K562 (cell line): ENCODE data around the gene GRK3. TPM values are rescaled to one million over a fixed set of nuclear protein-coding genes. Genes with fewer than 3 reads are reported as not detected.

ENCODE experiments used
- ATAC-seq: fragments of 200-7000 bp; cut with Tn5 transposase; 3 replicates; pipeline ENCODE4 v1.9.1; 2020; ENCODE audit warnings: moderate library complexity
- BruUV-seq: library from RNA; stranded (reverse); fragments of 400-500 nt; replicated peaks from 2 replicates; lab custom pipeline; 2021; lab: Mats Ljungman, UMichigan
- CTCF ChIA-PET: fragments of 300-600 bp; formaldehyde crosslinking; extraction: SDS; loops from one replicate; lab custom pipeline; 2021; ENCODE audit warnings: low intra/inter-chr PET ratio; lab: Yijun Ruan, JAX
- POLR2A ChIA-PET: fragments of 300-600, 350-650 bp; sonication (Branson Sonifier 250); formaldehyde crosslinking; extraction: SDS; loops from one replicate; lab custom pipeline; 2021; ENCODE audit warnings: antibody characterized with exemption, inconsistent platforms; lab: Yijun Ruan, JAX
- DNase-seq, 4 experiments: peaks; one replicate each; pipeline versions ENCODE4 v3.0.0 to v3.0.0-alpha.2; 2011 to 2018; ENCODE audit warnings: low spot score in 3 of 4, mixed read lengths in 3 of 4; ENCODE audit errors: extremely low read depth in 1 of 4
- FAIRE-seq: peaks from 2 replicates; lab custom pipeline; 2011; peaks lifted over from hg19 to GRCh38; lab: Jason Lieb, UNC
- H2AFZ ChIP-seq: 2 replicates; pipeline ENCODE4 v1.6.0; 2011; ENCODE audit warnings: low read depth, low read length, control low read depth, inconsistent platforms
- H3K27ac ChIP-seq: fragments of 200-600 bp; 3 replicates; pipeline ENCODE4 v1.8.0; 2011; ENCODE audit warnings: low read depth, mild to moderate bottlenecking, control low read depth, inconsistent platforms, low read length, moderate library complexity, mixed read lengths; ENCODE audit errors: extremely low read depth
- H3K27me3 ChIP-seq, 2 experiments: fragments of 300-600 bp in 1 of 2; 2 replicates in 1 of 2; 3 replicates in 1 of 2; pipeline versions ENCODE4 v1.6.0 to v1.8.0; 2011; ENCODE audit warnings: inconsistent platforms in 2 of 2, low read length in 2 of 2, mild to moderate bottlenecking in 1 of 2, mixed read lengths in 1 of 2, moderate library complexity in 1 of 2; ENCODE audit not compliant: control insufficient read depth in 2 of 2, insufficient read depth in 2 of 2
- H3K36me3 ChIP-seq: fragments of 300-600 bp; 3 replicates; pipeline ENCODE4 v1.8.0; 2011; ENCODE audit warnings: mild to moderate bottlenecking, low read length, inconsistent platforms; ENCODE audit not compliant: control insufficient read depth, insufficient read depth
- H3K4me1 ChIP-seq, 2 experiments: fragments of 200-600 bp in 1 of 2; replicated peaks in 1 of 2; 2 replicates in 1 of 2; 3 replicates in 1 of 2; pipeline versions ENCODE4 v1.5.1 to v1.8.0; 2011; ENCODE audit warnings: inconsistent platforms in 2 of 2, low read length in 2 of 2, mild to moderate bottlenecking in 1 of 2, mixed read lengths in 1 of 2, moderate library complexity in 1 of 2; ENCODE audit not compliant: control insufficient read depth in 2 of 2, insufficient read depth in 2 of 2
- H3K4me2 ChIP-seq: 2 replicates; pipeline ENCODE4 v1.6.1; 2011; ENCODE audit warnings: low read length, control low read depth, inconsistent platforms, mixed read lengths; ENCODE audit not compliant: insufficient read depth
- H3K4me3 ChIP-seq: fragments of 200-600 bp; sonication (generic), shearing (Covaris generic); 2 replicates; pipeline ENCODE4 v1.5.1; 2016; ENCODE audit warnings: control low read depth, inconsistent platforms
- H3K79me2 ChIP-seq: fragments of 200-600 bp; 3 replicates; pipeline ENCODE4 v1.8.0; 2011; ENCODE audit warnings: low read length, inconsistent platforms; ENCODE audit not compliant: control insufficient read depth, insufficient read depth
- H3K9ac ChIP-seq, 2 experiments: 2 replicates each; pipeline versions ENCODE4 v1.6.0 to v1.6.1; 2011; ENCODE audit warnings: low read depth in 2 of 2, low read length in 2 of 2, control low read depth in 1 of 2, inconsistent platforms in 1 of 2, mild to moderate bottlenecking in 1 of 2, mixed read lengths in 1 of 2; ENCODE audit not compliant: insufficient read depth in 1 of 2
- H3K9me1 ChIP-seq: one replicate; pipeline ENCODE4 v1.6.0; 2011; ENCODE audit warnings: inconsistent platforms, mild to moderate bottlenecking, low read length, moderate library complexity; ENCODE audit not compliant: control insufficient read depth, insufficient read depth
- H3K9me3 ChIP-seq: replicated peaks from 2 replicates; pipeline ENCODE4 v1.5.1; 2011; ENCODE audit warnings: low read depth, low read length, inconsistent platforms; ENCODE audit not compliant: control insufficient read depth, insufficient read depth
- H4K20me1 ChIP-seq: replicated peaks from 2 replicates; pipeline ENCODE4 v1.6.1; 2011; ENCODE audit warnings: low read length, inconsistent platforms, mixed read lengths; ENCODE audit not compliant: control insufficient read depth, insufficient read depth
- BCOR ChIP-seq: fragments of 450-650 bp; IDR thresholded peaks from 2 replicates; pipeline ENCODE4 v1.6.1; 2016
- BMI1 ChIP-seq: fragments of 150-350 bp; IDR thresholded peaks from 2 replicates; pipeline ENCODE4 v1.6.1; 2014; ENCODE audit warnings: low read length
- DIDO1 ChIP-seq: fragments of 450-650 bp; IDR thresholded peaks from 2 replicates; pipeline ENCODE4 v1.6.1; 2016; ENCODE audit warnings: low read depth, missing biosample characterization, missing genetic modification characterization
- GABPB2 ChIP-seq: fragments of 250-450 bp; sonication (Bioruptor Pico); conservative IDR thresholded peaks from 2 replicates; pipeline ENCODE4 v1.5.1; 2021; ENCODE audit warnings: mild to moderate bottlenecking
- JUN ChIP-seq, 2 experiments: sonication (generic) in 1 of 2; formaldehyde crosslinking in 1 of 2; IDR thresholded peaks; 2 replicates each; pipeline versions ENCODE4 v1.6.1 to v1.8.0; 2012 to 2022; ENCODE audit warnings: borderline replicate concordance in 2 of 2, mild to moderate bottlenecking in 2 of 2, improper control_type of control experiment in 1 of 2, low read depth in 1 of 2, low read length in 1 of 2, missing genetic modification reagents in 1 of 2
- NR3C1 ChIP-seq: sonication (generic); formaldehyde crosslinking; IDR thresholded peaks from 2 replicates; pipeline ENCODE4 v1.8.1; 2022; ENCODE audit warnings: missing genetic modification reagents
- SRSF1 ChIP-seq: fragments of 200-400 bp; formaldehyde crosslinking; IDR thresholded peaks from 2 replicates; pipeline ENCODE4 v1.6.1; 2017; ENCODE audit warnings: mild to moderate bottlenecking, low read depth, low read length, moderate library complexity
- U2AF1 ChIP-seq: fragments of 200-400 bp; formaldehyde crosslinking; optimal IDR thresholded peaks from 2 replicates; pipeline ENCODE3; 2017; ENCODE audit warnings: mild to moderate bottlenecking, low read depth, low read length, moderate library complexity
- WHSC1 ChIP-seq: IDR thresholded peaks from one replicate; pipeline ENCODE4 v1.6.1; 2012; ENCODE audit warnings: low read length, control low read depth, inconsistent platforms
- ZNF184 ChIP-seq: sonication (generic); formaldehyde crosslinking; IDR thresholded peaks from 2 replicates; pipeline ENCODE4 v1.5.0; 2020; ENCODE audit warnings: missing genetic modification reagents
- ZNF75A ChIP-seq: fragments of 450-650 bp; formaldehyde crosslinking; IDR thresholded peaks from 2 replicates; pipeline ENCODE4 v1.4.0; 2020; ENCODE audit warnings: mild to moderate bottlenecking
- ZSCAN29 ChIP-seq: fragments of 450-650 bp; IDR thresholded peaks from 2 replicates; pipeline ENCODE4 v1.6.1; 2017
- WGBS: fragments of 100-300 bp; shearing (Covaris generic); methylation state at CpG from one replicate; pipeline ENCODE4 v1.1.6; 2016; ENCODE audit warnings: low coverage, mixed read lengths; ENCODE audit not compliant: insufficient coverage; ENCODE audit errors: missing lambda C conversion rate; 5-methylcytosine and 5-hydroxymethylcytosine counted together
- in situ Hi-C: fragments of 300-500 bp; cut with MboI; formaldehyde crosslinking; loops from 4 replicates; pipeline ENCODE4 v1.15.0; 2018; ENCODE audit warnings: inconsistent platforms, mixed read lengths
- intact Hi-C: fragments of 100-400 bp; cut with micrococcal nuclease; formaldehyde crosslinking; loops from 2 replicates; pipeline ENCODE4 v1.14.2; 2022
- polyA plus RNA-seq, 8 experiments: library from polyadenylated mRNA; depleted of rRNA in 4 of 8; stranded (reverse) in 5 of 8; unstranded in 3 of 8; fragments of >200 nt; fragmentation: Nextera tagmentation in 2 of 8; fragmentation: Illumina TruSeq in 1 of 8; extraction: Ambion mirVana in 2 of 8; extraction: Trizol in 1 of 8; gene quantifications; 2 replicates each; pipeline versions ENCODE4 v1.2.1 to v1.2.3, GENCODE V29; 2011 to 2014; ENCODE audit warnings: inconsistent platforms in 1 of 8, missing spikeins in 1 of 8
- total RNA-seq, 7 experiments: library from RNA; depleted of rRNA in 6 of 7; stranded (reverse); fragments of >200 nt in 6 of 7; fragmentation: Illumina TruSeq in 2 of 7; extraction: Trizol in 2 of 7; gene quantifications; 2 replicates each; pipeline versions ENCODE4 v1.2.1 to v1.2.3, GENCODE V29; 2011 to 2021; ENCODE audit warnings: low replicate concordance in 1 of 7
- TF ChIP-seq, protein P1 (sequence below), 2 experiments: fragments of 450-650 bp; IDR thresholded peaks; 2 replicates each; pipeline ENCODE4 v1.6.1; 2018; ENCODE audit warnings: mild to moderate bottlenecking in 2 of 2, low read depth in 1 of 2; ENCODE audit not compliant: partially characterized antibody in 2 of 2
- TF ChIP-seq, protein P2 (sequence below), 2 experiments: fragments of 450-650 bp in 1 of 2; sonication (generic) in 1 of 2; formaldehyde crosslinking; conservative IDR thresholded peaks; 2 replicates each; pipeline versions ENCODE4 v1.4.0 to v1.8.1; 2020 to 2022; ENCODE audit warnings: mild to moderate bottlenecking in 1 of 2, missing genetic modification reagents in 1 of 2

GRK3 gene
- total and polyA plus RNA-seq, 9 of the 15 experiments (the other 6 are each of a cell fraction or from before 2014, with no cell fraction given): 1.4 to 7.6 (median 3.6) TPM

DNA sequence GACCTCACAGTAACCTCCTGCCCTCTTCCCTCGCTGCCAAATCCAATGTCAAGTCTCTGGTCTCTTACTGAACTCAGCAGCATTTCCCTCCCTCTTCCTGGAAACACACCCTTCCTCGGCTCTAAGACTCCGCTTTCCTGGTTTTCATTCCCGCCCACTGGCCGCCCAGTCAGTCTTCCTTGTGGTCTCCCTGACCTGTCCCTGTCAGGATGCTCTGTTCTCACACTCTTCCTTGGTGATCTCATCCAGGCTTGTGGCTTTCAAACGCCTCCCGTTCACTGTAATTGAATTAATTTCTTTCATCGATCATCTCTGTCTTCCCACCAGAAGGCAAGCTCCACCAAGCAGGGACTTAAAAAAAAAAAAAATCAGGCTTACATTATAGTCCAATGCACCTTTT lies 211.1 kb downstream of the GRK3 start:
- CTCF ChIA-PET: no interaction called here
- POLR2A ChIA-PET: no interaction called here
- in situ Hi-C loops: no loop called here

More for the DNA sequence above, 211.1 kb downstream of the GRK3 start:
- DNase-seq: no peak
- ATAC-seq: no peak
- no peaks in the 10 kb centered on the region; a peak in 1 of 5 replicates for H3K4me1 ChIP-seq
- H3K79me2 ChIP-seq: no peaks in the 10 kb centered on the region
- H3K9me1 ChIP-seq: no peaks in the 10 kb centered on the region
- no peak for FAIRE-seq
- TF ChIP-seq BCOR (no peak), NR3C1 (no peak), BMI1 (no peak), JUN (IDR thresholded peaks at IDR 0.05; ENCODE audit: borderline replicate concordance, low read depth, low read length) (no peak), JUN (CRISPR knock-in tag; IDR thresholded peaks at IDR 0.05; ENCODE audit: borderline replicate concordance) (no peak), ZSCAN29 (no peak), U2AF1 (no peak), WHSC1 (no peak), GABPB2 (CRISPR knock-in tag) (no peak), ZNF184 (CRISPR knock-in tag) (no peak), ZNF75A (no peak), SRSF1 (no peak), DIDO1 (no peak)
- TF ChIP-seq, protein P1, sequence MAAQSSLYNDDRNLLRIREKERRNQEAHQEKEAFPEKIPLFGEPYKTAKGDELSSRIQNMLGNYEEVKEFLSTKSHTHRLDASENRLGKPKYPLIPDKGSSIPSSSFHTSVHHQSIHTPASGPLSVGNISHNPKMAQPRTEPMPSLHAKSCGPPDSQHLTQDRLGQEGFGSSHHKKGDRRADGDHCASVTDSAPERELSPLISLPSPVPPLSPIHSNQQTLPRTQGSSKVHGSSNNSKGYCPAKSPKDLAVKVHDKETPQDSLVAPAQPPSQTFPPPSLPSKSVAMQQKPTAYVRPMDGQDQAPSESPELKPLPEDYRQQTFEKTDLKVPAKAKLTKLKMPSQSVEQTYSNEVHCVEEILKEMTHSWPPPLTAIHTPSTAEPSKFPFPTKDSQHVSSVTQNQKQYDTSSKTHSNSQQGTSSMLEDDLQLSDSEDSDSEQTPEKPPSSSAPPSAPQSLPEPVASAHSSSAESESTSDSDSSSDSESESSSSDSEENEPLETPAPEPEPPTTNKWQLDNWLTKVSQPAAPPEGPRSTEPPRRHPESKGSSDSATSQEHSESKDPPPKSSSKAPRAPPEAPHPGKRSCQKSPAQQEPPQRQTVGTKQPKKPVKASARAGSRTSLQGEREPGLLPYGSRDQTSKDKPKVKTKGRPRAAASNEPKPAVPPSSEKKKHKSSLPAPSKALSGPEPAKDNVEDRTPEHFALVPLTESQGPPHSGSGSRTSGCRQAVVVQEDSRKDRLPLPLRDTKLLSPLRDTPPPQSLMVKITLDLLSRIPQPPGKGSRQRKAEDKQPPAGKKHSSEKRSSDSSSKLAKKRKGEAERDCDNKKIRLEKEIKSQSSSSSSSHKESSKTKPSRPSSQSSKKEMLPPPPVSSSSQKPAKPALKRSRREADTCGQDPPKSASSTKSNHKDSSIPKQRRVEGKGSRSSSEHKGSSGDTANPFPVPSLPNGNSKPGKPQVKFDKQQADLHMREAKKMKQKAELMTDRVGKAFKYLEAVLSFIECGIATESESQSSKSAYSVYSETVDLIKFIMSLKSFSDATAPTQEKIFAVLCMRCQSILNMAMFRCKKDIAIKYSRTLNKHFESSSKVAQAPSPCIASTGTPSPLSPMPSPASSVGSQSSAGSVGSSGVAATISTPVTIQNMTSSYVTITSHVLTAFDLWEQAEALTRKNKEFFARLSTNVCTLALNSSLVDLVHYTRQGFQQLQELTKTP (IDR thresholded peaks at IDR 0.05; ENCODE audit: low read depth in 1 of 2, partially characterized antibody in 2 of 2): no peak
- TF ChIP-seq, protein P2, sequence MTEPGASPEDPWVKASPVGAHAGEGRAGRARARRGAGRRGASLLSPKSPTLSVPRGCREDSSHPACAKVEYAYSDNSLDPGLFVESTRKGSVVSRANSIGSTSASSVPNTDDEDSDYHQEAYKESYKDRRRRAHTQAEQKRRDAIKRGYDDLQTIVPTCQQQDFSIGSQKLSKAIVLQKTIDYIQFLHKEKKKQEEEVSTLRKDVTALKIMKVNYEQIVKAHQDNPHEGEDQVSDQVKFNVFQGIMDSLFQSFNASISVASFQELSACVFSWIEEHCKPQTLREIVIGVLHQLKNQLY (CRISPR knock-in tag; conservative IDR thresholded peaks at IDR 0.05): no peak
- no peak overlapping the region for H3K9ac ChIP-seq
- intact Hi-C loops: loop anchor here (10.0 kb wide), 1 partner anchor 231 kb away; no protein-coding TSS in a partner anchor
- no peak overlapping the region for H2AFZ ChIP-seq
- no peak overlapping the region for H3K4me2 ChIP-seq
- WGBS: 63% methylated on average over 6 of the region's 8 CpGs
- H4K20me1 ChIP-seq: no peaks in the 10 kb centered on the region
- no TSS peak for BruUV-seq
- H3K36me3 ChIP-seq: peaks cover 15% of the 10 kb centered on the region; the same call in 1 of the 3 replicates
- no peak overlapping the region for H3K4me3 ChIP-seq
- H3K9me3 ChIP-seq: no peaks in the 10 kb centered on the region
- no peak overlapping the region for H3K27ac ChIP-seq
- no peaks in the 10 kb centered on the region for H3K27me3 ChIP-seq
